Measurements from ENCODE around the gene ANKRD34C. TPM values are rescaled to one million over a fixed set of nuclear protein-coding genes. Genes with fewer than 3 reads are reported as not detected.

ANKRD34C gene
- total RNA-seq, 1 donor from 2014 or later, result not detected

DNA sequence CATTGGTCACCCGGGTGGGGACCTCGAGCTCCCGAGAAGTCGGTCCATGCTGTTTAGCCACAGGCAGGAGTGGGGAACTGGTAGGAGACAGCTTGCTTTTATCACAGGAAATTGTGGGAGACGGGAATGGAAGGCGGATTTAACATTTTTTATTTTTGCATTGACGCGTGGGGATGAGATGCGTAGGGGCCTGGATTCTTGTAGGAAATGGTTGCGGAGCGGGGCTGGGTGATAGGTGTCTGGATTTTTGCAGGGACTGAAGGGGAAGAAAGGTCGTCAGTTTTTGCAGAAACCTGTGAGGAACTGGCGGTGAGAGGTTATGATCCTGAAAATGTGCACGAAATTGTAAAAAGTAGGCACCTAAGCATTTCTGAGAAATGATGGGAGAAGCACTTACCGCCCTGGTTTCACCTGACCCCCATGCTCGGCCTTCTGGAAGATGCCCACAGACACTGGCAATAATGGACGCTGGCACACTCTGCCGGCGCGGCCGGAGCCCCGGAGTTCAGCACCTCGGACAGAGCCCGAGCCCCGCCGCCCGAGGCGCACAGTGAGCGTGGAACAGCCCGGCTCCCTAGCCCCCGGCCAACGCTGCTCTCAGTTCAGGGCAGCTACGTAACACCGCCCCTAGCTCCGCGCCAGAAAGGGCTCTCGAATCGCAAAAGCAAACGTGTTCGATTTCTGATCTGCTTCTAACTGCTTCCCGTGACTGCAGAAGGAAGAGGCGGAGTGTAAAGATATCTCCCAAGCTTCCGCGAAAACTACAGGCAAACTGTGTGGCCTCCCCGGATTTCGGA, 928 bp downstream of the ANKRD34C start:
- Mint-ChIP-seq H3K27ac (peak overlapping the region; percentile 1), H3K4me3 (no peak overlapping the region)

DNA sequence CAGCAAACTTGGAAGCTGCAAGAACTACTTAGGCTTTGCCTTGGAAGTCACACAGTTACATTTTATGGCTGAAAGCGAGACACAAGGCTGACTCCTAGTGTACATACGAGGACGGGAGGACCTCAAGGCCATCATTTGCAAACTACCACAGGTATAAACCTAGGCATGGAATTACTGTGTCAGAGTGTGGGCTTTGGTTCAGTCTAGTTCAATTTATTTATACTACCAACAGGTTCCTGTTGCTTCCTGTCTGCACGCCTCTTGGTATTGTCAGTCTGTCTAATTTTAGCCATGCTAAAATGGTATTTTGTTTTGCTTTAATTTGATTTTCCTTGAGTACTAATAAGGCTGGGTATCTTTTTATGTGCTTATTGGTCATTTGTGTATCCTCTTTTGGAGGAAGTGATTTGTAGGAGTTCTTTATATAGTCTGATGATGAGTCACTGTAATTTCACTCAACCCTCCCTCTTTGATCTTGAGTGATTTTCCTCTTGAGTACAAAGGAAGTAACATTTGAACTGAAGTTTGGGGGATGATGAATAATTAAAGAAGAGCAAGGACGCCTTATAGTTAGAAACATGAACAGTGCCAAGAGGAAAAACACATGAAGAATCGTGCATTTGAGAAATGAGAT, 8.2 kb downstream of the ANKRD34C start:
- ATAC-seq (ENCODE audit: low read depth) (no peak), DNase-seq (no peak)
- H3K9me3 Mint-ChIP-seq, result no peaks in the 10 kb centered on the region
- intact Hi-C loops (cut with micrococcal nuclease), result no loop called here
- H3K4me3 Mint-ChIP-seq, result no peak overlapping the region
- H3K4me1 Mint-ChIP-seq, result no peaks in the 10 kb centered on the region
- no peaks in the 10 kb centered on the region for H3K36me3 Mint-ChIP-seq (ENCODE audit: low read depth)
- CTCF ChIA-PET, result no interaction called here
- H3K27ac Mint-ChIP-seq, result no peak overlapping the region
- H3K27me3 Mint-ChIP-seq, result peaks cover 32% of the 10 kb centered on the region
- POLR2A ChIA-PET, result no interaction called here
- TF ChIP-seq CTCF (IDR thresholded peaks at IDR 0.05), result no peak

More for the DNA sequence above, 928 bp downstream of the ANKRD34C start:
- H3K4me1 Mint-ChIP-seq, result no peaks in the 10 kb centered on the region
- no peaks in the 10 kb centered on the region for H3K36me3 Mint-ChIP-seq (ENCODE audit: low read depth)
- H3K27me3 Mint-ChIP-seq, result peaks cover 62% of the 10 kb centered on the region
- ChIA-PET POLR2A (no interaction called here), CTCF (no interaction called here)
- TF ChIP-seq CTCF (IDR thresholded peaks at IDR 0.05), result no peak
- intact Hi-C loops (cut with micrococcal nuclease), result no loop called here
- ATAC-seq (ENCODE audit: low read depth), result peak; percentile 57
- DNase-seq, result peak; percentile 21
- H3K9me3 Mint-ChIP-seq, result peaks cover 5% of the 10 kb centered on the region

DNA sequence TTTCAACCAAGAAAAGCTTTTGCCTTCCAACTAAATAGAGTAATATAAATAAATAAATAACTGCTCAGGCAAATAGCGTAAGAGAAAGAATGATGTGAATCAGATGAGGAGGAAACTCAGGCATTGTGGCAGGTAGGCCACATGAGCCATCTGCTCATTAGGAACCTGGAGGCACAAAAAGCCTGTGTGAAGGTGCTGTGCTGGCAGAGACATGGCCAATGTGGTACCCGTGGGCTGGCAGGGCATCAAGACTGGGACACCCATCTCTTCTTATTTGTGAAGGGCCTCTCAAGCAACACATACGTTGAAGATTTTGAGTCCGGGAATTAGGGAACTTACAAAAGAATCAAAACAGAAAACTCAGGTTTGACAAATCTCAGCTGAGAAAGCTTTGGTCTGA, 9.5 kb downstream of the ANKRD34C start:
- no peak for TF ChIP-seq CTCF (IDR thresholded peaks at IDR 0.05)
- intact Hi-C loops (cut with micrococcal nuclease), result no loop called here
- ChIA-PET POLR2A (no interaction called here), CTCF (no interaction called here)
- peaks cover 24% of the 10 kb centered on the region for H3K27me3 Mint-ChIP-seq
- ATAC-seq (ENCODE audit: low read depth) (no peak), DNase-seq (no peak)
- H3K9me3 Mint-ChIP-seq, result no peaks in the 10 kb centered on the region
- H3K27ac Mint-ChIP-seq, result no peak overlapping the region
- H3K4me3 Mint-ChIP-seq, result no peak overlapping the region
- H3K4me1 Mint-ChIP-seq, result no peaks in the 10 kb centered on the region
- H3K36me3 Mint-ChIP-seq (ENCODE audit: low read depth), result no peaks in the 10 kb centered on the region

DNA sequence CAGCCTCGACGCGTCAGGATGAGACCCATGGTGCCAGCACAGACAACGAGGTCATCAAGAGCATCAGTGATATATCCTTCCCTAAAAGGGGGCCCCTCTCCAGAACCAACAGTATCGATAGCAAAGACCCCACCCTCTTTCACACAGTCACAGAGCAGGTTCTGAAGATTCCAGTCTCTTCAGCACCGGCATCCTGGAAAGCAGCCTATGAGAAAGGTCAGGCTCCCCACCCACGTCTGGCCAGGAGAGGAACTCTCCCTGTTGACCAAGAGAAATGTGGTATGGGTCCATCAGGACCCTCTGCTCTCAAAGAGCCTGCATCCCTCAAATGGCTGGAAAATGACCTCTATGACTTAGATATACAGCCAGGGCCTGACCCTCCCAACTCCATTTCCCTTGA, 11.6 kb downstream of the ANKRD34C start:
- Mint-ChIP-seq H3K36me3 (ENCODE audit: low read depth) (no peaks in the 10 kb centered on the region), H3K4me1 (no peaks in the 10 kb centered on the region), H3K27ac (no peak overlapping the region), H3K4me3 (no peak overlapping the region), H3K9me3 (no peaks in the 10 kb centered on the region), H3K27me3 (peaks cover 26% of the 10 kb centered on the region)
- TF ChIP-seq CTCF (IDR thresholded peaks at IDR 0.05), result no peak
- DNase-seq, result no peak
- ChIA-PET POLR2A (no interaction called here), CTCF (no interaction called here)
- ATAC-seq (ENCODE audit: low read depth), result no peak
- intact Hi-C loops (cut with micrococcal nuclease), result no loop called here

- Mint-ChIP-seq H3K4me3 (no peak overlapping the region), H3K4me1 (no peaks in the 10 kb centered on the region), H3K27me3 (peaks cover 13% of the 10 kb centered on the region), H3K36me3 (ENCODE audit: low read depth) (no peaks in the 10 kb centered on the region), H3K9me3 (no peaks in the 10 kb centered on the region), H3K27ac (no peak overlapping the region)
- ChIA-PET POLR2A (no interaction called here), CTCF (no interaction called here)
- ATAC-seq (ENCODE audit: low read depth) (no peak), DNase-seq (no peak)
- intact Hi-C loops (cut with micrococcal nuclease), result no loop called here
- TF ChIP-seq CTCF (IDR thresholded peaks at IDR 0.05), result no peak
Measured at GRCh38 chr15:79296583-79296982, 14.1 kb downstream of the ANKRD34C start.

Measured in activated B cell treated with CpG ODN at 0.5 μM for 24 hours (primary cell).